A549 (cell line): ENCODE measurements around the gene KCNJ10. TPM values are rescaled to one million over a fixed set of nuclear protein-coding genes. Genes with fewer than 3 reads are reported as not detected.

Experiments used
- ATAC-seq, 2 experiments: fragments of 200-7000 bp in 1 of 2; fragments of >200 bp in 1 of 2; cut with Nextera tagmentation in 1 of 2; cut with Tn5 transposase in 1 of 2; 3 replicates each; pipeline versions ENCODE4 v1.8.0 to v1.9.1; 2018 to 2020; ENCODE audit warnings: mild to moderate bottlenecking in 1 of 2, moderate library complexity in 1 of 2
- CTCF ChIA-PET: fragments of 300-600 bp; sonication (Branson Sonifier 250); formaldehyde crosslinking; extraction: SDS; loops from one replicate; lab custom pipeline; 2021; ENCODE audit warnings: antibody characterized with exemption, inconsistent platforms; lab: Yijun Ruan, JAX
- POLR2A ChIA-PET: fragments of 350-600 bp; formaldehyde crosslinking; extraction: SDS; loops from one replicate; lab custom pipeline; 2021; ENCODE audit warnings: antibody characterized with exemption, inconsistent platforms; lab: Yijun Ruan, JAX
- DNase-seq, 2 experiments: peaks; one replicate each; pipeline versions ENCODE4 v3.0.0 to v3.0.0-alpha.2; 2011 to 2016; ENCODE audit warnings: low read depth in 1 of 2, low spot score in 1 of 2
- FAIRE-seq: peaks from 2 replicates; lab custom pipeline; 2011; peaks lifted over from hg19 to GRCh38; lab: Jason Lieb, UNC
- H3K27ac ChIP-seq, 2 experiments: fragments of >200 bp; sonication (Bioruptor Twin); formaldehyde crosslinking; 3 replicates each; pipeline ENCODE4 v1.5.1; 2016 to 2017
- H3K4me1 ChIP-seq: fragments of >200 bp; sonication (Bioruptor Twin); formaldehyde crosslinking; 3 replicates; pipeline ENCODE4 v1.6.1; 2016
- H3K4me2 ChIP-seq: fragments of >200 bp; sonication (Bioruptor Twin); formaldehyde crosslinking; 3 replicates; pipeline ENCODE4 v1.6.1; 2016
- H3K4me3 ChIP-seq: fragments of >200 bp; sonication (Bioruptor Twin); formaldehyde crosslinking; 3 replicates; pipeline ENCODE4 v1.5.1; 2016
- H3K9me3 ChIP-seq: fragments of >200 bp; sonication (Bioruptor Twin); formaldehyde crosslinking; 3 replicates; pipeline ENCODE4 v1.6.1; 2016
- EHF ChIP-seq: fragments of 250-450 bp; sonication (Bioruptor Pico); IDR thresholded peaks from 2 replicates; pipeline ENCODE4 v1.5.0; 2020; ENCODE audit warnings: mild to moderate bottlenecking
- EHMT2 ChIP-seq: fragments of 200-600 bp; sonication (generic); IDR thresholded peaks from 2 replicates; pipeline ENCODE4 v1.6.1; 2016; ENCODE audit warnings: antibody characterized with exemption, low read depth, mild to moderate bottlenecking, moderate library complexity
- ESRRA ChIP-seq: fragments of 150-350 bp; IDR thresholded peaks from 2 replicates; pipeline ENCODE4 v1.6.1; 2014; ENCODE audit warnings: mild to moderate bottlenecking, low read length, borderline replicate concordance
- FOSB ChIP-seq: fragments of 250-450 bp; sonication (Bioruptor Pico); IDR thresholded peaks from 2 replicates; pipeline ENCODE4 v1.5.0; 2020; ENCODE audit warnings: mild to moderate bottlenecking, moderate library complexity
- FOSL2 ChIP-seq, 2 experiments: fragments of 450-650 bp in 1 of 2; fragments of >200 bp in 1 of 2; sonication (Bioruptor Twin) in 1 of 2; formaldehyde crosslinking; IDR thresholded peaks; 2 replicates each; pipeline versions ENCODE4 v1.5.0 to v1.6.1; 2016 to 2020; ENCODE audit warnings: mild to moderate bottlenecking in 1 of 2, moderate library complexity in 1 of 2
- FOXS1 ChIP-seq: fragments of 250-450 bp; sonication (Bioruptor Pico); IDR thresholded peaks from 2 replicates; pipeline ENCODE4 v1.5.0; 2020; ENCODE audit warnings: mild to moderate bottlenecking, moderate library complexity
- GATA3 ChIP-seq: IDR thresholded peaks from 2 replicates; pipeline ENCODE4 v1.6.1; 2012; ENCODE audit warnings: borderline replicate concordance
- HDAC2 ChIP-seq: fragments of 200-600 bp; sonication (generic); IDR thresholded peaks from 2 replicates; pipeline ENCODE4 v1.6.1; 2016
- HEYL ChIP-seq: fragments of 250-450 bp; sonication (Bioruptor Pico); IDR thresholded peaks from 2 replicates; pipeline ENCODE4 v1.8.0; 2021; ENCODE audit warnings: mild to moderate bottlenecking, moderate library complexity
- HMGXB4 ChIP-seq: fragments of 250-450 bp; sonication (Bioruptor Pico); IDR thresholded peaks from 2 replicates; pipeline ENCODE4 v1.5.0; 2021; ENCODE audit warnings: mild to moderate bottlenecking, moderate library complexity, borderline replicate concordance
- HOXA7 ChIP-seq: fragments of 250-450 bp; sonication (Bioruptor Pico); IDR thresholded peaks from 2 replicates; pipeline ENCODE4 v1.5.0; 2020; ENCODE audit warnings: mild to moderate bottlenecking, moderate library complexity
- HOXB13 ChIP-seq: fragments of 250-450 bp; sonication (Bioruptor Pico); IDR thresholded peaks from 2 replicates; pipeline ENCODE4 v1.5.0; 2020; ENCODE audit warnings: low read depth, mild to moderate bottlenecking, moderate library complexity
- HOXB5 ChIP-seq: fragments of 250-450 bp; sonication (Bioruptor Pico); IDR thresholded peaks from 2 replicates; pipeline ENCODE4 v1.5.0; 2020; ENCODE audit warnings: mild to moderate bottlenecking, moderate library complexity
- JUNB ChIP-seq: fragments of >200 bp; sonication (Bioruptor Twin); formaldehyde crosslinking; IDR thresholded peaks from 2 replicates; pipeline ENCODE4 v1.6.1; 2016
- MAFK ChIP-seq: fragments of 450-650 bp; IDR thresholded peaks from 2 replicates; pipeline ENCODE4 v1.6.1; 2014; ENCODE audit not compliant: partially characterized antibody
- NR3C1 ChIP-seq: fragments of >200 bp; sonication (Bioruptor Twin); formaldehyde crosslinking; IDR thresholded peaks from 3 replicates; pipeline ENCODE4 v1.6.1; 2017
- PHF8 ChIP-seq: fragments of 200-600 bp; sonication (generic); IDR thresholded peaks from 2 replicates; pipeline ENCODE4 v1.6.1; 2016; ENCODE audit warnings: low read depth, mild to moderate bottlenecking, antibody characterized with exemption, moderate library complexity, borderline replicate concordance
- POLR2AphosphoS2 ChIP-seq: conservative IDR thresholded peaks from 2 replicates; pipeline ENCODE4 v1.6.1; 2012; ENCODE audit warnings: low read length, improper control_type of control experiment, inconsistent platforms
- RAD21 ChIP-seq, 2 experiments: fragments of >200 bp in 1 of 2; sonication (Bioruptor Twin) in 1 of 2; formaldehyde crosslinking in 1 of 2; IDR thresholded peaks in 1 of 2; conservative IDR thresholded peaks in 1 of 2; 2 replicates in 1 of 2; 3 replicates in 1 of 2; pipeline ENCODE4 v1.6.1; 2012 to 2018; ENCODE audit warnings: inconsistent platforms in 1 of 2
- RCOR1 ChIP-seq: fragments of 150-350 bp; IDR thresholded peaks from 2 replicates; pipeline ENCODE4 v1.6.1; 2014; ENCODE audit warnings: antibody characterized with exemption, low read length, low read depth
- REST ChIP-seq: fragments of 200-600 bp; sonication (generic); IDR thresholded peaks from 2 replicates; pipeline ENCODE4 v1.6.1; 2016; ENCODE audit warnings: antibody characterized with exemption, mild to moderate bottlenecking, moderate library complexity
- RNF2 ChIP-seq: fragments of 200-600 bp; sonication (generic); IDR thresholded peaks from 2 replicates; pipeline ENCODE4 v1.6.1; 2016; ENCODE audit warnings: low read depth, mild to moderate bottlenecking, antibody characterized with exemption, moderate library complexity, borderline replicate concordance
- SMC3 ChIP-seq: fragments of >200 bp; sonication (Bioruptor Twin); formaldehyde crosslinking; IDR thresholded peaks from 3 replicates; pipeline ENCODE4 v1.6.1; 2018; ENCODE audit warnings: inconsistent platforms
- SREBF2 ChIP-seq: fragments of 450-650 bp; IDR thresholded peaks from 2 replicates; pipeline ENCODE4 v1.6.1; 2014; ENCODE audit warnings: mild to moderate bottlenecking, moderate library complexity
- TFCP2L1 ChIP-seq: fragments of 250-450 bp; sonication (Bioruptor Pico); IDR thresholded peaks from 2 replicates; pipeline ENCODE4 v1.5.0; 2021; ENCODE audit warnings: mild to moderate bottlenecking
- WGBS: methylation state at CpG from one replicate; pipeline ENCODE4 v1.1.6; 2017; ENCODE audit errors: missing lambda C conversion rate; 5-methylcytosine and 5-hydroxymethylcytosine counted together
- polyA plus RNA-seq, 4 experiments: library from polyadenylated mRNA; depleted of rRNA in 3 of 4; stranded (reverse); fragments of >200 nt; fragmentation: RNase III in 1 of 4; extraction: RNeasy Plus Mini Kit Qiagen cat#74134 plus additional on column Dnase treatment in 1 of 4; gene quantifications; 2 replicates in 3 of 4; 3 replicates in 1 of 4; pipeline ENCODE4 v1.2.3, GENCODE V29; 2011 to 2017
- TF ChIP-seq, protein P1 (sequence below): fragments of >200 bp; sonication (Bioruptor Twin); formaldehyde crosslinking; IDR thresholded peaks from 3 replicates; pipeline ENCODE4 v1.5.1; 2016
- TF ChIP-seq, protein P2 (sequence below): fragments of >200 bp; sonication (Bioruptor Twin); formaldehyde crosslinking; IDR thresholded peaks from 3 replicates; pipeline ENCODE4 v1.6.1; 2016

The KCNJ10 gene
- polyA plus RNA-seq, 2 of the 4 experiments (the other 2 are of a cell fraction): 0.05 TPM; not detected in 1

DNA sequence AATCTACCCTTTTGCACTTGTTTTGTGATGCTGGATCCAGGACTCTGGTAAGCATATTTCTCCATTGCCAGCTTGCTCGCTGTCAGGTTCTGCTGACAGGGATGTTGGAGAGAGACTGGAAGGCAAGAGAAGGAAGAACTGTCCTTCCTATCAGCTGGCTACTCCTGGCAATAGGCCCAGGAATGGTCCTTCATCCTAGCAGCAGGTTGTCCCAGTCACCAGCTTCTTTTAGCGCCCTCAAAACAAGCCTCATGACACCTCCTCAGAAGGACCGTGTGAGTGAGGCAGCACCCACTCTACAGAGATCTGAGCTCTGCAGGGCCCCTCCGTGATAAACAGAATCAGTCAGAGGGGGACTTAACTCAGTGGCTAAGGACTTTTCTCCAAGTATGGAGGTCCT lies 82.8 kb downstream of the KCNJ10 start (continued):
- TF ChIP-seq REST (no peak), HOXB5 (no peak), NR3C1 (no peak), FOSL2 (IDR thresholded peaks at IDR 0.05) (no peak), FOSL2 (CRISPR knock-in tag; IDR thresholded peaks at IDR 0.05) (no peak), JUNB (no peak)

DNA sequence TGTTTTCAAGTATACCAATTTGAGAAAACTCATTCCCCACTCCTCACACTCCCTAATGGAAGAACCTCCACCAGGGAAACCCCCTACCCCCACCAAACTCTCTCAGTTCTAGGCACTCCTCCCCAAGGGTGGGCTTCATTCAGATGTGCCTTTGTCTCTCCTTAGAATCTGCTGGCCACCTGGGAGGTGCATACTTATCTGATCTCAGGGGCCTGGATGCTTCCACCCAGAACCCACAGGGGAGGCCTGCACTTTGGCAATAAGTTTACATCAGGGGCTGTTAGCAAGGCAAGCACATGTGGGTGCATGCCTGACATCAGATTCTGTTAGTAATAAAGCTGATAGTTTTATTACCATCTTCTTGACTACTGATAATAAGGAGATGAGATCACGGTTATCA lies 83.4 kb downstream of the KCNJ10 start:
- ATAC-seq: no peak
- H3K4me2 ChIP-seq: no peak overlapping the region
- no peak overlapping the region for H3K27ac ChIP-seq
- H3K9me3 ChIP-seq: no peaks in the 10 kb centered on the region
- CTCF ChIA-PET: interaction anchor here (1.1 to 1.3 kb wide), 2 partner anchors 21 to 50 kb away, joined by 3 to 4 read pairs; no protein-coding TSS in a partner anchor
- DNase-seq: no peak
- H3K4me3 ChIP-seq: no peak overlapping the region
- FAIRE-seq: no peak
- 24% methylated on average over 1 of the region's 1 CpG for WGBS
- POLR2A ChIA-PET: no interaction called here
- TF ChIP-seq PHF8 (no peak), POLR2AphosphoS2 (no peak), RAD21 (conservative IDR thresholded peaks at IDR 0.05 in 1 of 2, IDR thresholded peaks at IDR 0.05 in 1 of 2) (no peak), RNF2 (no peak), ESRRA (no peak), HOXA7 (no peak), SMC3 (no peak), HDAC2 (no peak), EHMT2 (no peak), GATA3 (no peak), HEYL (no peak), HMGXB4 (no peak), TFCP2L1 (no peak)
- TF ChIP-seq, protein P1, sequence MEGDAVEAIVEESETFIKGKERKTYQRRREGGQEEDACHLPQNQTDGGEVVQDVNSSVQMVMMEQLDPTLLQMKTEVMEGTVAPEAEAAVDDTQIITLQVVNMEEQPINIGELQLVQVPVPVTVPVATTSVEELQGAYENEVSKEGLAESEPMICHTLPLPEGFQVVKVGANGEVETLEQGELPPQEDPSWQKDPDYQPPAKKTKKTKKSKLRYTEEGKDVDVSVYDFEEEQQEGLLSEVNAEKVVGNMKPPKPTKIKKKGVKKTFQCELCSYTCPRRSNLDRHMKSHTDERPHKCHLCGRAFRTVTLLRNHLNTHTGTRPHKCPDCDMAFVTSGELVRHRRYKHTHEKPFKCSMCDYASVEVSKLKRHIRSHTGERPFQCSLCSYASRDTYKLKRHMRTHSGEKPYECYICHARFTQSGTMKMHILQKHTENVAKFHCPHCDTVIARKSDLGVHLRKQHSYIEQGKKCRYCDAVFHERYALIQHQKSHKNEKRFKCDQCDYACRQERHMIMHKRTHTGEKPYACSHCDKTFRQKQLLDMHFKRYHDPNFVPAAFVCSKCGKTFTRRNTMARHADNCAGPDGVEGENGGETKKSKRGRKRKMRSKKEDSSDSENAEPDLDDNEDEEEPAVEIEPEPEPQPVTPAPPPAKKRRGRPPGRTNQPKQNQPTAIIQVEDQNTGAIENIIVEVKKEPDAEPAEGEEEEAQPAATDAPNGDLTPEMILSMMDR: no peak
- H3K4me1 ChIP-seq: no peaks in the 10 kb centered on the region; the same call in 2 of the 3 replicates

- POLR2A ChIA-PET: no interaction called here
- 83% methylated on average over 2 of the region's 2 CpGs for WGBS
- TF ChIP-seq HOXB13 (CRISPR knock-in tag) (no peak), FOSB (CRISPR knock-in tag) (no peak), JUNB (no peak), EHF (CRISPR knock-in tag) (no peak), RAD21 (conservative IDR thresholded peaks at IDR 0.05 in 1 of 2, IDR thresholded peaks at IDR 0.05 in 1 of 2) (no peak), HOXB5 (no peak), RCOR1 (no peak), FOXS1 (CRISPR knock-in tag) (no peak), SREBF2 (no peak), MAFK (no peak), RNF2 (no peak), EHMT2 (no peak)
- TF ChIP-seq, protein P2, sequence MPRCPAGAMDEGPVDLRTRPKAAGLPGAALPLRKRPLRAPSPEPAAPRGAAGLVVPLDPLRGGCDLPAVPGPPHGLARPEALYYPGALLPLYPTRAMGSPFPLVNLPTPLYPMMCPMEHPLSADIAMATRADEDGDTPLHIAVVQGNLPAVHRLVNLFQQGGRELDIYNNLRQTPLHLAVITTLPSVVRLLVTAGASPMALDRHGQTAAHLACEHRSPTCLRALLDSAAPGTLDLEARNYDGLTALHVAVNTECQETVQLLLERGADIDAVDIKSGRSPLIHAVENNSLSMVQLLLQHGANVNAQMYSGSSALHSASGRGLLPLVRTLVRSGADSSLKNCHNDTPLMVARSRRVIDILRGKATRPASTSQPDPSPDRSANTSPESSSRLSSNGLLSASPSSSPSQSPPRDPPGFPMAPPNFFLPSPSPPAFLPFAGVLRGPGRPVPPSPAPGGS: no peak
- Histone ChIP-seq H3K4me1 (no peaks in the 10 kb centered on the region; the same call in 2 of the 3 replicates), H3K27ac (no peak overlapping the region), H3K4me3 (no peak overlapping the region), H3K9me3 (no peaks in the 10 kb centered on the region), H3K4me2 (no peak overlapping the region)
- ATAC-seq: no peak
- CTCF ChIA-PET: interaction anchor here (4.4 kb wide), 1 partner anchor 20 kb away, joined by 30 read pairs; no protein-coding TSS in a partner anchor
- FAIRE-seq: no peak
- DNase-seq: no peak
These were observed 83.9 kb downstream of the KCNJ10 start for GRCh38 chr1:159986093-159986492.
